Measurements from ENCODE around the gene NDFIP1.
"Not testable (repeated sequence)": the region's sequence is repeated elsewhere in the genome, so short reads cannot be mapped to it uniquely, and the experiment has no call there.

Gene NDFIP1

DNA sequence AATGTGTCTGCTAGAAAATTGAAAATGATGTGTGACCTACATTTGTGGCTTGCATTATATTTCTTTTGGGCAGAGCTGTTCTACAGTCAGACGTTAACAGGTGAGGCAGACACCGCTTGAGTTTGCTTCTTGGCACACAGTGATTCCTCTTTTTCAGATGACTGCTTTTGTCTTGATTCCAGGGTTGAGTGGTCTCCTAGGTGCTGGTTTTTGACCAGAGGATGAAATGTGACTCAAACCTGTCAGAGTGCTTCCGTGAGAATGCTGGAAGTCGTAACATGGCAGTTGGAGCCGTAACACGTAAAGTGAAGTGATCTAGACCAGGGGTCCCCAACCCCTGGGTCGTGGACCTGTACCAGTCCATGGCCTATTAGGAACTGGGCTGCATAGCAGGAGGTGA lies 28.3 kb upstream of the NDFIP1 start:
- Histone ChIP-seq H3K27ac (ENCODE audit: insufficient read depth in 1 of 2, low read depth in 1 of 2, low read length in 2 of 2, poor library complexity in 1 of 2, severe bottlenecking in 2 of 2) (no peak overlapping the region), H3K4me1 (ENCODE audit: control extremely low read depth in 1 of 4, control insufficient read depth in 4 of 4, insufficient read depth in 4 of 4, low read length in 3 of 4) (peaks cover 0 to 1% (median 0%) of the 10 kb centered on the region in 4 experiments), H3K9me3 (ENCODE audit: control extremely low read depth in 1 of 5, control insufficient read depth in 4 of 5, insufficient read depth in 2 of 5, low read depth in 1 of 5, low read length in 4 of 5) (no peaks in the 10 kb centered on the region), H3K4me3 (ENCODE audit: control insufficient read depth in 1 of 7, extremely low read depth in 1 of 7, insufficient read depth in 4 of 7, low read depth in 2 of 7, low read length in 6 of 7) (no peak overlapping the region), H3K36me3 (ENCODE audit: control insufficient read depth in 4 of 4, insufficient read depth in 4 of 4, low read length in 3 of 4) (no peaks in the 10 kb centered on the region), H3K27me3 (replicated peaks in 2 of 5; ENCODE audit: control insufficient read depth in 4 of 5, insufficient read depth in 5 of 5, low read length in 4 of 5) (peaks cover 0 to 5% (median 0%) of the 10 kb centered on the region in 5 experiments)
- DNase-seq, result no peak
- CTCF ChIA-PET, result interaction anchor here (1.6 to 2.9 kb wide), 2 partner anchors 10 to 63 kb away, joined by 4 to 12 read pairs; no protein-coding TSS in a partner anchor
- POLR2A ChIA-PET, result no interaction called here
- WGBS (ENCODE audit: insufficient coverage), result 100% methylated on average over 7 of the region's 7 CpGs

- CTCF ChIA-PET, result no interaction called here
- POLR2A ChIA-PET, result no interaction called here
- no peaks in the 10 kb centered on the region for H3K36me3 ChIP-seq (ENCODE audit: control insufficient read depth in 4 of 4, insufficient read depth in 4 of 4, low read length in 3 of 4)
- H3K9me3 ChIP-seq (ENCODE audit: control extremely low read depth in 1 of 5, control insufficient read depth in 4 of 5, insufficient read depth in 2 of 5, low read depth in 1 of 5, low read length in 4 of 5), result no peaks in the 10 kb centered on the region
- no peak overlapping the region for H3K4me3 ChIP-seq (ENCODE audit: control insufficient read depth in 1 of 7, extremely low read depth in 1 of 7, insufficient read depth in 4 of 7, low read depth in 2 of 7, low read length in 6 of 7)
- no peak overlapping the region for H3K27ac ChIP-seq (ENCODE audit: insufficient read depth in 1 of 2, low read depth in 1 of 2, low read length in 2 of 2, poor library complexity in 1 of 2, severe bottlenecking in 2 of 2)
- H3K27me3 ChIP-seq (replicated peaks in 2 of 5; ENCODE audit: control insufficient read depth in 4 of 5, insufficient read depth in 5 of 5, low read length in 4 of 5), result peaks cover 0 to 5% (median 2%) of the 10 kb centered on the region in 5 experiments
- peaks cover 0 to 1% (median 0%) of the 10 kb centered on the region in 4 experiments for H3K4me1 ChIP-seq (ENCODE audit: control extremely low read depth in 1 of 4, control insufficient read depth in 4 of 4, insufficient read depth in 4 of 4, low read length in 3 of 4)
- DNase-seq, result no peak
These were observed 26.3 kb upstream of the NDFIP1 start for GRCh38 chr5:142082182-142082781.

DNA sequence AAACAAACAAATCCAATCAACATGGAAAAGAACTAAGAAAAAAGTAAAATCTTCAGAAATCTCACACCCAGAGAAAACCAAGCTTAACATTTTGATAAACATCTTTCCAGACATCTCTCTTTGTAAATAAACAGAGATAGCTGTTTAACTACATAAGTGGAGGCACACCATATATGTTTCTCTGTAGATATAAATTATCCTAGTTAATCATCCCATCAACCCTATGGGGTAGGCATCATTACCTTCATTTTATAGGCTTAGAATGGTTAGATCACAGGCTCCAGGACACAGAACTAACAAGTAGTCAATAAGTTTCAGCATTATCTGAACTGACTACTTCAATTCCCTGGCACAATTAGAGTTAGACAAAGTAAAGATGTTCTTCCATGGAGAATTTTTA lies 22.4 kb upstream of the NDFIP1 start:
- DNase-seq, result no peak
- POLR2A ChIA-PET, result no interaction called here
- Histone ChIP-seq H3K27me3 (replicated peaks in 2 of 5; ENCODE audit: control insufficient read depth in 4 of 5, insufficient read depth in 5 of 5, low read length in 4 of 5) (peaks cover 0 to 2% (median 2%) of the 10 kb centered on the region in 5 experiments), H3K4me3 (ENCODE audit: control insufficient read depth in 1 of 7, extremely low read depth in 1 of 7, insufficient read depth in 4 of 7, low read depth in 2 of 7, low read length in 6 of 7) (no peak overlapping the region), H3K9me3 (ENCODE audit: control extremely low read depth in 1 of 5, control insufficient read depth in 4 of 5, insufficient read depth in 2 of 5, low read depth in 1 of 5, low read length in 4 of 5) (no peaks in the 10 kb centered on the region), H3K36me3 (ENCODE audit: control insufficient read depth in 4 of 4, insufficient read depth in 4 of 4, low read length in 3 of 4) (no peaks in the 10 kb centered on the region), H3K27ac (ENCODE audit: insufficient read depth in 1 of 2, low read depth in 1 of 2, low read length in 2 of 2, poor library complexity in 1 of 2, severe bottlenecking in 2 of 2) (no peak overlapping the region), H3K4me1 (ENCODE audit: control extremely low read depth in 1 of 4, control insufficient read depth in 4 of 4, insufficient read depth in 4 of 4, low read length in 3 of 4) (peaks cover 0 to 1% (median 0%) of the 10 kb centered on the region in 4 experiments)
- CTCF ChIA-PET, result interaction anchor here (1.3 kb wide), 1 partner anchor 17 kb away, joined by 3 read pairs; no protein-coding TSS in a partner anchor

GRCh38 chr5:142086679-142087078 lies 21.9 kb upstream of the NDFIP1 start:
- Histone ChIP-seq H3K9me3 (ENCODE audit: control extremely low read depth in 1 of 5, control insufficient read depth in 4 of 5, insufficient read depth in 2 of 5, low read depth in 1 of 5, low read length in 4 of 5) (no peaks in the 10 kb centered on the region), H3K27me3 (replicated peaks in 2 of 5; ENCODE audit: control insufficient read depth in 4 of 5, insufficient read depth in 5 of 5, low read length in 4 of 5) (peaks cover 0 to 2% (median 2%) of the 10 kb centered on the region in 5 experiments), H3K27ac (ENCODE audit: insufficient read depth in 1 of 2, low read depth in 1 of 2, low read length in 2 of 2, poor library complexity in 1 of 2, severe bottlenecking in 2 of 2) (no peak overlapping the region), H3K36me3 (ENCODE audit: control insufficient read depth in 4 of 4, insufficient read depth in 4 of 4, low read length in 3 of 4) (no peaks in the 10 kb centered on the region), H3K4me3 (ENCODE audit: control insufficient read depth in 1 of 7, extremely low read depth in 1 of 7, insufficient read depth in 4 of 7, low read depth in 2 of 7, low read length in 6 of 7) (no peak overlapping the region), H3K4me1 (ENCODE audit: control extremely low read depth in 1 of 4, control insufficient read depth in 4 of 4, insufficient read depth in 4 of 4, low read length in 3 of 4) (peaks cover 0 to 1% (median 0%) of the 10 kb centered on the region in 4 experiments)
- ChIA-PET POLR2A (no interaction called here), CTCF (interaction anchor here (1.1 to 1.3 kb wide), 2 partner anchors 18 to 97 kb away, joined by 3 read pairs; no protein-coding TSS in a partner anchor)
- DNase-seq, result no peak
- 100% methylated on average over 1 of the region's 2 CpGs for WGBS (ENCODE audit: insufficient coverage)

DNA sequence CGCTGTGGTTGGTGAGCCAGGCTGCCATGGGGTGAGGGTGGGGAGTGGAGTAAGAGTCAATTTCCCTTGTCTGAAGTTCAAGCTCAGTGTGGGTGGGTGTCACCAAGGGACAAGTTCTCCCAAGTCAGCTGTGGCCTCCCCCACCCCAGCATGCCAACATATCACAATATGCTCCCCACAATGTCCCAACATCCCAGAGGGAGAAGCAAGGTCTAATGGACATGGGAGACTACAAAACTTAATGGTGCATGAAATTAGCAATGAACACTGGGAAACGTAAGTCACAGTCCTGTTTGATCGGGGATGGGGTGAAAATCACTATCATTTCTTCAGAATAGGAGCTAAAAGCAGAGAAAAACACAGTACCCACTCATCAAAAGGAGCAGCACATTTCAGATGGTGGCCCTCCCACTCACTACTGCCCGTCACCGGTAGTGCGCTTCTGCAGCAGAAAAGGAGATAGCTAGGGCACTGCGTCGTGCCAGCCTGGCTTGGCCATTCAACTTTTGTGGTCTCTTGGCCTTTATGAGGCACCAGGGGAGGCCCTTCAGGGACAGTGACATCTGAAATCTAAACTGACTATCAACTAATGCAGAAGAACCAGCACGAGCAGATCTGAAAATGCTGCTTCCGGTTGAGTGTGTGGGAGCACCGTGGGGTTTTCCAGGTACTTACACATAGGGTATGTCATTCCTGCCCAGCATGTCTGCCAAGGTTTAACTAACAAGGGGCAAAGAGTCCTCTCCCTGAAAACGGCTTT lies 20.5 kb upstream of the NDFIP1 start:
- peaks cover 0 to 1% (median 0%) of the 10 kb centered on the region in 4 experiments for H3K4me1 ChIP-seq (ENCODE audit: control extremely low read depth in 1 of 4, control insufficient read depth in 4 of 4, insufficient read depth in 4 of 4, low read length in 3 of 4)
- no peak overlapping the region for H3K27ac ChIP-seq (ENCODE audit: insufficient read depth in 1 of 2, low read depth in 1 of 2, low read length in 2 of 2, poor library complexity in 1 of 2, severe bottlenecking in 2 of 2)
- ChIA-PET CTCF (interaction anchor here (0.8 to 1.1 kb wide), 2 partner anchors 21 to 99 kb away, joined by 3 read pairs; no protein-coding TSS in a partner anchor), POLR2A (no interaction called here)
- no peak overlapping the region for H3K4me3 ChIP-seq (ENCODE audit: control insufficient read depth in 1 of 7, extremely low read depth in 1 of 7, insufficient read depth in 4 of 7, low read depth in 2 of 7, low read length in 6 of 7)
- WGBS (ENCODE audit: insufficient coverage), result 98% methylated on average over 11 of the region's 12 CpGs
- no peaks in the 10 kb centered on the region for H3K9me3 ChIP-seq (ENCODE audit: control extremely low read depth in 1 of 5, control insufficient read depth in 4 of 5, insufficient read depth in 2 of 5, low read depth in 1 of 5, low read length in 4 of 5)
- peaks cover 0 to 2% (median 0%) of the 10 kb centered on the region in 5 experiments for H3K27me3 ChIP-seq (replicated peaks in 2 of 5; ENCODE audit: control insufficient read depth in 4 of 5, insufficient read depth in 5 of 5, low read length in 4 of 5)
- H3K36me3 ChIP-seq (ENCODE audit: control insufficient read depth in 4 of 4, insufficient read depth in 4 of 4, low read length in 3 of 4), result no peaks in the 10 kb centered on the region
- no peak for DNase-seq

- POLR2A ChIA-PET; H3K4me1 ChIP-seq (ENCODE audit: control extremely low read depth in 1 of 4, control insufficient read depth in 4 of 4, insufficient read depth in 4 of 4, low read length in 3 of 4); H3K36me3 ChIP-seq (ENCODE audit: control insufficient read depth in 4 of 4, insufficient read depth in 4 of 4, low read length in 3 of 4); DNase-seq; H3K9me3 ChIP-seq (ENCODE audit: control extremely low read depth in 1 of 5, control insufficient read depth in 4 of 5, insufficient read depth in 2 of 5, low read depth in 1 of 5, low read length in 4 of 5); H3K27ac ChIP-seq (ENCODE audit: insufficient read depth in 1 of 2, low read depth in 1 of 2, low read length in 2 of 2, poor library complexity in 1 of 2, severe bottlenecking in 2 of 2); CTCF ChIA-PET; H3K27me3 ChIP-seq (replicated peaks in 2 of 5; ENCODE audit: control insufficient read depth in 4 of 5, insufficient read depth in 5 of 5, low read length in 4 of 5); H3K4me3 ChIP-seq (ENCODE audit: control insufficient read depth in 1 of 7, extremely low read depth in 1 of 7, insufficient read depth in 4 of 7, low read depth in 2 of 7, low read length in 6 of 7): not testable (repeated sequence)
- 84% methylated on average over 13 of the region's 15 CpGs for WGBS (ENCODE audit: insufficient coverage)
These were observed 19.6 kb upstream of the NDFIP1 start for GRCh38 chr5:142088855-142089479.

DNA sequence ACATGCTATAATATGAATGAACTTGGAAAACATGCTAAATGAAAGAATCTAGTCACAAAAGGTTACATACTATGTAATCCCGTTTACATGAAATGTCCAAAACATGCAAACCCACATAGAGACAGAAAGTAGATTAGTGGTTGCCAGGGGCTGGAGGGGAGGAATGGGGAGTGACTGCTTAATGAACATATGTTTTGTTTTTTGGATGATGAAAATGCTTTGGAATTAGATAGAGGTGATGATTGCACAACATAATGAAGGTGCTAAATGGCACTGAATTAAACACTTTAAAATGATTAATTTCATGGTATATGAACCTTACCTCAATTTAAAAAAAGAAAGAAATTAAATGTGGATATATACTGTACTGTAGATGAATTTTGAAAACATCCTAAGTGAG lies 17.6 kb upstream of the NDFIP1 start:
- ChIA-PET CTCF (interaction anchor here (1.5 kb wide), 1 partner anchor 14 kb away, joined by 5 read pairs; no protein-coding TSS in a partner anchor), POLR2A (no interaction called here)
- no peak for DNase-seq
- WGBS (ENCODE audit: insufficient coverage), result no CpG with 5 or more reads among the region's 1 CpG
- Histone ChIP-seq H3K9me3 (ENCODE audit: control extremely low read depth in 1 of 5, control insufficient read depth in 4 of 5, insufficient read depth in 2 of 5, low read depth in 1 of 5, low read length in 4 of 5) (no peaks in the 10 kb centered on the region), H3K36me3 (ENCODE audit: control insufficient read depth in 4 of 4, insufficient read depth in 4 of 4, low read length in 3 of 4) (no peaks in the 10 kb centered on the region), H3K4me1 (ENCODE audit: control extremely low read depth in 1 of 4, control insufficient read depth in 4 of 4, insufficient read depth in 4 of 4, low read length in 3 of 4) (peaks cover 0 to 3% (median 0%) of the 10 kb centered on the region in 4 experiments), H3K4me3 (ENCODE audit: control insufficient read depth in 1 of 7, extremely low read depth in 1 of 7, insufficient read depth in 4 of 7, low read depth in 2 of 7, low read length in 6 of 7) (no peak overlapping the region), H3K27ac (ENCODE audit: insufficient read depth in 1 of 2, low read depth in 1 of 2, low read length in 2 of 2, poor library complexity in 1 of 2, severe bottlenecking in 2 of 2) (no peak overlapping the region), H3K27me3 (replicated peaks in 2 of 5; ENCODE audit: control insufficient read depth in 4 of 5, insufficient read depth in 5 of 5, low read length in 4 of 5) (peaks cover 0 to 2% (median 0%) of the 10 kb centered on the region in 5 experiments)
